Measurements from ENCODE around the gene DNTT. TPM values are rescaled to one million over a fixed set of nuclear protein-coding genes. Genes with fewer than 3 reads are reported as not detected.

Gene DNTT
- total and polyA plus RNA-seq, 2 of the 13 experiments (the other 11 are each of a cell fraction or from before 2014, with no cell fraction given): not detected

DNA sequence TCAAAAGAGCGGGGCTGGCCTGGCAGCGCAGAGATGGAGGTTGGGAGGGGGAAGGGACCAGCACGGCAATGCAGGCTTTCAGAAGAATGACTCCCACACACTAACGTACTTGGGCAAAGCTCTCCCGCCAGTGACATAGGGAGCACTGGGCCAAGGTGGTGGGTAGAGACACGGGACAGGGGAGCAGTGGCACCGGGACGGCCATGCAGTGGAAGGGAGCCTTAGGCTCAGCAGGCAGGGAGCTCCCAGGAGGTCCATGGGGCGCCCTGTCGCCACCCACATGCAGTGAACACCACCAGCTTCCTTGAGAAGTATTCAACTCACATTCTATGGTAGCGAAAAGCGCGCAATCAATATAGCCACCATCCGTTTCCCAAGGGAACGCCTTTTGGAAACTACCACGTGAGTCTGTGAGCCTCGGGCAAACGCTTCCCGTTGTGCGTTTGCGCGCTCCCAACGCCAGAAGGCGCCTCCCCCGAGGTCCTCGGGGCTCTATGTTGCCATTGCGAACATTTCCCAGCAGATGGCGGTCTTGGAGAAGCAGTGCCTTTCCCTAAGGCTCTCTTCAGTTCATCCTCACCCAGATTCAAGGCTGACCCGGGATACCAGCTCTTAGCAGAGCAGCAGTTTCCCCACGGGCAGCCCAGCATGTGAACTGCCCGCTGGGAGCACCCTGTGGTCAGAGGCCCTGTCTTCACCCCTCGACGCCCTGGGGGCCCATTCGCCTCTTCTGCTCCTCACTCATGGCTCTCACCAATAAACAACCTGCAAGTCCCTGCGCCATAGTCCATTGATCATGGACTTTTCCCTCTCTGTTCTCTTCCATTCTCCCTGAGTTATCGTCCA, 71.0 kb downstream of the DNTT start (continued):
- TF ChIP-seq, protein P1, sequence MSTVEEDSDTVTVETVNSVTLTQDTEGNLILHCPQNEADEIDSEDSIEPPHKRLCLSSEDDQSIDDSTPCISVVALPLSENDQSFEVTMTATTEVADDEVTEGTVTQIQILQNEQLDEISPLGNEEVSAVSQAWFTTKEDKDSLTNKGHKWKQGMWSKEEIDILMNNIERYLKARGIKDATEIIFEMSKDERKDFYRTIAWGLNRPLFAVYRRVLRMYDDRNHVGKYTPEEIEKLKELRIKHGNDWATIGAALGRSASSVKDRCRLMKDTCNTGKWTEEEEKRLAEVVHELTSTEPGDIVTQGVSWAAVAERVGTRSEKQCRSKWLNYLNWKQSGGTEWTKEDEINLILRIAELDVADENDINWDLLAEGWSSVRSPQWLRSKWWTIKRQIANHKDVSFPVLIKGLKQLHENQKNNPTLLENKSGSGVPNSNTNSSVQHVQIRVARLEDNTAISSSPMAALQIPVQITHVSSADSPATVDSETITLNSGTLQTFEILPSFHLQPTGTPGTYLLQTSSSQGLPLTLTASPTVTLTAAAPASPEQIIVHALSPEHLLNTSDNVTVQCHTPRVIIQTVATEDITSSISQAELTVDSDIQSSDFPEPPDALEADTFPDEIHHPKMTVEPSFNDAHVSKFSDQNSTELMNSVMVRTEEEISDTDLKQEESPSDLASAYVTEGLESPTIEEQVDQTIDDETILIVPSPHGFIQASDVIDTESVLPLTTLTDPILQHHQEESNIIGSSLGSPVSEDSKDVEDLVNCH (CRISPR knock-in tag; IDR thresholded peaks at IDR 0.05): no peak
- TF ChIP-seq, protein P2, sequence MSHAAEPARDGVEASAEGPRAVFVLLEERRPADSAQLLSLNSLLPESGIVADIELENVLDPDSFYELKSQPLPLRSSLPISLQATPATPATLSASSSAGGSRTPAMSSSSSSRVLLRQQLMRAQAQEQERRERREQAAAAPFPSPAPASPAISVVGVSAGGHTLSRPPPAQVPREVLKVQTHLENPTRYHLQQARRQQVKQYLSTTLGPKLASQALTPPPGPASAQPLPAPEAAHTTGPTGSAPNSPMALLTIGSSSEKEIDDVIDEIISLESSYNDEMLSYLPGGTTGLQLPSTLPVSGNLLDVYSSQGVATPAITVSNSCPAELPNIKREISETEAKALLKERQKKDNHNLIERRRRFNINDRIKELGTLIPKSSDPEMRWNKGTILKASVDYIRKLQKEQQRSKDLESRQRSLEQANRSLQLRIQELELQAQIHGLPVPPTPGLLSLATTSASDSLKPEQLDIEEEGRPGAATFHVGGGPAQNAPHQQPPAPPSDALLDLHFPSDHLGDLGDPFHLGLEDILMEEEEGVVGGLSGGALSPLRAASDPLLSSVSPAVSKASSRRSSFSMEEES (CRISPR knock-in tag; IDR thresholded peaks at IDR 0.05): no peak
- TF ChIP-seq, protein P3, sequence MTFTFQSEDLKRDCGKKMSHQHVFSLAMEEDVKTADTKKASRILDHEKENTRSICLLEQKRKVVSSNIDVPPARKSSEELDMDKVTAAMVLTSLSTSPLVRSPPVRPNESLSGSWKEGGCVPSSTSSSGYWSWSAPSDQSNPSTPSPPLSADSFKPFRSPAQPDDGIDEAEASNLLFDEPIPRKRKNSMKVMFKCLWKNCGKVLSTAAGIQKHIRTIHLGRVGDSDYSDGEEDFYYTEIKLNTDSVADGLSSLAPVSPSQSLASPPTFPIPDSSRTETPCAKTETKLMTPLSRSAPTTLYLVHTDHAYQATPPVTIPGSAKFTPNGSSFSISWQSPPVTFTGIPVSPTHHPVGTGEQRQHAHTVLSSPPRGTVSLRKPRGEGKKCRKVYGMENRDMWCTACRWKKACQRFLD (CRISPR knock-in tag; IDR thresholded peaks at IDR 0.05; ENCODE audit: borderline replicate concordance): no peak
- TF ChIP-seq ZNF354B (CRISPR knock-in tag; IDR thresholded peaks at IDR 0.05): no peak
- no peak for TF ChIP-seq ZNF3 (CRISPR knock-in tag; IDR thresholded peaks at IDR 0.05)
- no peak for TF ChIP-seq RBFOX2 (IDR thresholded peaks at IDR 0.05; ENCODE audit: low read depth, low read length)
- no peak for TF ChIP-seq IKZF1 (IDR thresholded peaks at IDR 0.05)
- TF ChIP-seq NR3C1 (CRISPR knock-in tag; IDR thresholded peaks at IDR 0.05): no peak
- TF ChIP-seq, protein P4, sequence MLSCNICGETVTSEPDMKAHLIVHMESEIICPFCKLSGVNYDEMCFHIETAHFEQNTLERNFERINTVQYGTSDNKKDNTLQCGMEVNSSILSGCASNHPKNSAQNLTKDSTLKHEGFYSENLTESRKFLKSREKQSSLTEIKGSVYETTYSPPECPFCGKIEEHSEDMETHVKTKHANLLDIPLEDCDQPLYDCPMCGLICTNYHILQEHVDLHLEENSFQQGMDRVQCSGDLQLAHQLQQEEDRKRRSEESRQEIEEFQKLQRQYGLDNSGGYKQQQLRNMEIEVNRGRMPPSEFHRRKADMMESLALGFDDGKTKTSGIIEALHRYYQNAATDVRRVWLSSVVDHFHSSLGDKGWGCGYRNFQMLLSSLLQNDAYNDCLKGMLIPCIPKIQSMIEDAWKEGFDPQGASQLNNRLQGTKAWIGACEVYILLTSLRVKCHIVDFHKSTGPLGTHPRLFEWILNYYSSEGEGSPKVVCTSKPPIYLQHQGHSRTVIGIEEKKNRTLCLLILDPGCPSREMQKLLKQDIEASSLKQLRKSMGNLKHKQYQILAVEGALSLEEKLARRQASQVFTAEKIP (CRISPR knock-in tag; IDR thresholded peaks at IDR 0.05; ENCODE audit: borderline replicate concordance): no peak
- no peak for TF ChIP-seq MATR3 (CRISPR knock-in tag; IDR thresholded peaks at IDR 0.05)
- TF ChIP-seq, protein P5, sequence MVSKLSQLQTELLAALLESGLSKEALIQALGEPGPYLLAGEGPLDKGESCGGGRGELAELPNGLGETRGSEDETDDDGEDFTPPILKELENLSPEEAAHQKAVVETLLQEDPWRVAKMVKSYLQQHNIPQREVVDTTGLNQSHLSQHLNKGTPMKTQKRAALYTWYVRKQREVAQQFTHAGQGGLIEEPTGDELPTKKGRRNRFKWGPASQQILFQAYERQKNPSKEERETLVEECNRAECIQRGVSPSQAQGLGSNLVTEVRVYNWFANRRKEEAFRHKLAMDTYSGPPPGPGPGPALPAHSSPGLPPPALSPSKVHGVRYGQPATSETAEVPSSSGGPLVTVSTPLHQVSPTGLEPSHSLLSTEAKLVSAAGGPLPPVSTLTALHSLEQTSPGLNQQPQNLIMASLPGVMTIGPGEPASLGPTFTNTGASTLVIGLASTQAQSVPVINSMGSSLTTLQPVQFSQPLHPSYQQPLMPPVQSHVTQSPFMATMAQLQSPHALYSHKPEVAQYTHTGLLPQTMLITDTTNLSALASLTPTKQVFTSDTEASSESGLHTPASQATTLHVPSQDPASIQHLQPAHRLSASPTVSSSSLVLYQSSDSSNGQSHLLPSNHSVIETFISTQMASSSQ (IDR thresholded peaks at IDR 0.05; ENCODE audit: low read depth): no peak
- TF ChIP-seq, protein P5 (CRISPR knock-in tag; IDR thresholded peaks at IDR 0.05; ENCODE audit: borderline replicate concordance): no peak
- no peak for TF ChIP-seq MBD4 (IDR thresholded peaks at IDR 0.05; ENCODE audit: borderline replicate concordance, low read length)
- TF ChIP-seq MAF1 (CRISPR knock-in tag; IDR thresholded peaks at IDR 0.05; ENCODE audit: borderline replicate concordance): no peak
- TF ChIP-seq RAD21 (CRISPR knock-in tag; IDR thresholded peaks at IDR 0.05): peak; percentile 88
- no peak for TF ChIP-seq KMT2B (CRISPR knock-in tag; IDR thresholded peaks at IDR 0.05)
- no peak for TF ChIP-seq ZNF337 (CRISPR knock-in tag; IDR thresholded peaks at IDR 0.05; ENCODE audit: borderline replicate concordance, low read depth)
- no peak for TF ChIP-seq ZNF564 (CRISPR knock-in tag; IDR thresholded peaks at IDR 0.05)
- no peak for TF ChIP-seq MXD4 (CRISPR knock-in tag; IDR thresholded peaks at IDR 0.05)
- no peak for TF ChIP-seq MEF2D (CRISPR knock-in tag; IDR thresholded peaks at IDR 0.05)
